ENCODE results near the gene ARHGAP21. TPM values are rescaled to one million over a fixed set of nuclear protein-coding genes. Genes with fewer than 3 reads are reported as not detected.

The ARHGAP21 gene
- total RNA-seq, 1 donor from 2014 or later, result 104 TPM

- DNase-seq (ENCODE audit: low spot score), result no peak
- intact Hi-C loops (cut with DNase I), result no loop called here
- ATAC-seq, result no peak
Observed at GRCh38 chr10:24605141-24605540, 118.5 kb downstream of the ARHGAP21 start.

GRCh38 chr10:24603333-24603732, 120.4 kb downstream of the ARHGAP21 start:
- no peak for ATAC-seq
- intact Hi-C loops (cut with DNase I), result no loop called here

GRCh38 chr10:24597961-24598360, 125.7 kb downstream of the ARHGAP21 start:
- intact Hi-C loops (cut with DNase I), result no loop called here
- no peak for DNase-seq (ENCODE audit: low spot score)
- no peak for ATAC-seq

More at GRCh38 chr10:24603333-24603732, 120.4 kb downstream of the ARHGAP21 start:
- no peak for DNase-seq (ENCODE audit: low spot score)

GRCh38 chr10:24597426-24597825, 126.3 kb downstream of the ARHGAP21 start:
- no peak for ATAC-seq
- intact Hi-C loops (cut with DNase I), result no loop called here
- DNase-seq (ENCODE audit: low spot score), result no peak

GRCh38 chr10:24596217-24596930, 127.3 kb downstream of the ARHGAP21 start:
- ATAC-seq, result no peak
- intact Hi-C loops (cut with DNase I), result no loop called here
- no peak for DNase-seq (ENCODE audit: low spot score)

- DNase-seq (ENCODE audit: low spot score) (no peak), ATAC-seq (no peak)
- intact Hi-C loops (cut with DNase I), result no loop called here
Observed at GRCh38 chr10:24590697-24591457, 132.8 kb downstream of the ARHGAP21 start.

GRCh38 chr10:24589265-24589664, 134.4 kb downstream of the ARHGAP21 start:
- DNase-seq (ENCODE audit: low spot score) (no peak), ATAC-seq (no peak)
- intact Hi-C loops (cut with DNase I), result no loop called here

- no peak for DNase-seq (ENCODE audit: low spot score)
- intact Hi-C loops (cut with DNase I), result no loop called here
- ATAC-seq, result no peak
Observed at GRCh38 chr10:24579906-24580305, 143.8 kb downstream of the ARHGAP21 start.

- no peak for ATAC-seq
- intact Hi-C loops (cut with DNase I), result no loop called here
- DNase-seq (ENCODE audit: low spot score), result no peak
Observed at GRCh38 chr10:24579448-24579847, 144.2 kb downstream of the ARHGAP21 start.

- intact Hi-C loops (cut with DNase I), result no loop called here
- DNase-seq (ENCODE audit: low spot score) (no peak), ATAC-seq (no peak)
Observed at GRCh38 chr10:24575481-24576002, 148.1 kb downstream of the ARHGAP21 start.

GRCh38 chr10:24574578-24575155, 149.0 kb downstream of the ARHGAP21 start:
- ATAC-seq (no peak), DNase-seq (ENCODE audit: low spot score) (no peak)
- intact Hi-C loops (cut with DNase I), result no loop called here

GRCh38 chr10:24574161-24574560, 149.5 kb downstream of the ARHGAP21 start:
- ATAC-seq (no peak), DNase-seq (ENCODE audit: low spot score) (no peak)
- intact Hi-C loops (cut with DNase I), result no loop called here

GRCh38 chr10:24571870-24572450, 151.7 kb downstream of the ARHGAP21 start:
- ATAC-seq (no peak), DNase-seq (ENCODE audit: low spot score) (no peak)
- intact Hi-C loops (cut with DNase I), result no loop called here

GRCh38 chr10:24570658-24571426, 152.8 kb downstream of the ARHGAP21 start:
- ATAC-seq, result no peak
- intact Hi-C loops (cut with DNase I), result no loop called here
- no peak for DNase-seq (ENCODE audit: low spot score)

- ATAC-seq, result no peak
- no peak for DNase-seq (ENCODE audit: low spot score)
- intact Hi-C loops (cut with DNase I), result no loop called here
Observed at GRCh38 chr10:24569828-24570657, 153.6 kb downstream of the ARHGAP21 start.

- DNase-seq (ENCODE audit: low spot score) (no peak), ATAC-seq (no peak)
- intact Hi-C loops (cut with DNase I), result no loop called here
Observed at GRCh38 chr10:24569330-24569796, 154.3 kb downstream of the ARHGAP21 start.

GRCh38 chr10:24568042-24568441, 155.6 kb downstream of the ARHGAP21 start:
- no peak for ATAC-seq
- intact Hi-C loops (cut with DNase I), result no loop called here
- no peak for DNase-seq (ENCODE audit: low spot score)

GRCh38 chr10:24561453-24561852, 162.2 kb downstream of the ARHGAP21 start:
- ATAC-seq (no peak), DNase-seq (ENCODE audit: low spot score) (no peak)
- intact Hi-C loops (cut with DNase I), result no loop called here
